ENCODE measurements around the gene ZNF675.
"Not testable (repeated sequence)": the region's sequence is repeated elsewhere in the genome, so short reads cannot be mapped to it uniquely, and the experiment has no call there.

The ZNF675 gene

DNA sequence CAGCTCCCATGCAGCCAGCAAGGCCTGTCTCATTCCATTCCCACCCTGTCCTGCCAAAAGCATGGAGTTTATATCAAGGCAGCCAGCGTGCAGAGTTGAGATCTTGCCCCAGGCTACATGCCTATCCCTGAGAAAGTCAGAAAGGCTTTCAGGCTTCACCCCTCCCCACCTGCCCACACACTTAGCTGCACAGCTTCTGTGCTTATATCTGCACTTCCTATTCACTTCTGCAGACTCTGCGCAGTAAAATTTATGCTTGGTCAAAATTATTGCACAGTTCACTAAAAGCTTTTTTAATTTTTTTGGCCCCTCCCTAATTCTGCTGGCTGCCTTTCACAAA, 12.5 kb upstream of the ZNF675 start:
- TF ChIP-seq, protein P1, sequence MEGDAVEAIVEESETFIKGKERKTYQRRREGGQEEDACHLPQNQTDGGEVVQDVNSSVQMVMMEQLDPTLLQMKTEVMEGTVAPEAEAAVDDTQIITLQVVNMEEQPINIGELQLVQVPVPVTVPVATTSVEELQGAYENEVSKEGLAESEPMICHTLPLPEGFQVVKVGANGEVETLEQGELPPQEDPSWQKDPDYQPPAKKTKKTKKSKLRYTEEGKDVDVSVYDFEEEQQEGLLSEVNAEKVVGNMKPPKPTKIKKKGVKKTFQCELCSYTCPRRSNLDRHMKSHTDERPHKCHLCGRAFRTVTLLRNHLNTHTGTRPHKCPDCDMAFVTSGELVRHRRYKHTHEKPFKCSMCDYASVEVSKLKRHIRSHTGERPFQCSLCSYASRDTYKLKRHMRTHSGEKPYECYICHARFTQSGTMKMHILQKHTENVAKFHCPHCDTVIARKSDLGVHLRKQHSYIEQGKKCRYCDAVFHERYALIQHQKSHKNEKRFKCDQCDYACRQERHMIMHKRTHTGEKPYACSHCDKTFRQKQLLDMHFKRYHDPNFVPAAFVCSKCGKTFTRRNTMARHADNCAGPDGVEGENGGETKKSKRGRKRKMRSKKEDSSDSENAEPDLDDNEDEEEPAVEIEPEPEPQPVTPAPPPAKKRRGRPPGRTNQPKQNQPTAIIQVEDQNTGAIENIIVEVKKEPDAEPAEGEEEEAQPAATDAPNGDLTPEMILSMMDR (IDR thresholded peaks at IDR 0.05; ENCODE audit: control extremely low read depth, extremely low read depth, low read depth, missing control alignments) = no peak
- ChIA-PET CTCF (interaction anchor here (1.9 kb wide), 1 partner anchor 10 kb away, joined by 4 read pairs; no protein-coding TSS in a partner anchor), POLR2A (no interaction called here)
- DNase-seq (ENCODE audit: extremely low spot score) = no peak

DNA sequence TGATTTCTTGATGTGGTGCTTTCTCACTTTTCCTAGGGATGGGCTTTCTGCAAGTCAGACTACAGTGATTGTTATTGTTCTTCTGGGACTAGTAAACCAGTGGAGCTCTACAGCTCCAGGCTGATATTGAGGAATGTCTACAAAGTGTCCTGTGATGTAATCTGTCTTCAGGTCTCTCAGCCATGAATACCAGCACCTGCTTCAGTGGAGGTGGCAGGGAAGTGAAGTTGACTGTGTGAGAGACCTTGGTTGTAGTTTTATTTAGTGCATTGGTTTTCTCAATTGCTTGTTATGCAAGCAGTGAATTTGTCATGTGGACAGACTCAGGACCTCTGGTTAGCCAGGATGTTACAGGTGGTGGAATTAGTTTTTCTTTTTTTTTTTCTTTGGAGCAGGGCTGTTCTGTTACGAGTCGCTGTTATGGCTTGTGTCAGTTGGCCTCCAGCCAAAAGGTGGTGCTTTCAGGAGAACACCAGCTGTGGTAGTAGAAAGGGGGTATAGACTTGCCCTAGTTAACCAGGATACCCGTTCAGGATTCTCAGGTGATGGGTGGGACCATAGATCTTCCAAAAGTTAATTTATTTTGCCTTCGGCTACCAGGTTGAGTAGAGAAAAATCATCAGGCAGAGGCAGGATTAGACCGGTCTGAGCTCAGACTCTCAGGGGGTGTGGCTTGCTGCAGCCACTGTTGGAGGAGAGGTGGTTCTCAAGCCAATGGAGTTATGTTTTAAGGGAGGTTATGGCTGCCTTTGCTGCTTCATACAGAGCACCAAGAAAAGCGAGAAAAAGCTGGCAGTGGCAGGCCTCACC, 11.9 kb upstream of the ZNF675 start:
- TF ChIP-seq, protein P1 (IDR thresholded peaks at IDR 0.05; ENCODE audit: control extremely low read depth, extremely low read depth, low read depth, missing control alignments) = no peak
- DNase-seq (ENCODE audit: extremely low spot score) = no peak
- CTCF ChIA-PET = interaction anchor here (1.9 kb wide), 1 partner anchor 9 kb away, joined by 4 read pairs; no protein-coding TSS in a partner anchor
- POLR2A ChIA-PET = no interaction called here

DNA sequence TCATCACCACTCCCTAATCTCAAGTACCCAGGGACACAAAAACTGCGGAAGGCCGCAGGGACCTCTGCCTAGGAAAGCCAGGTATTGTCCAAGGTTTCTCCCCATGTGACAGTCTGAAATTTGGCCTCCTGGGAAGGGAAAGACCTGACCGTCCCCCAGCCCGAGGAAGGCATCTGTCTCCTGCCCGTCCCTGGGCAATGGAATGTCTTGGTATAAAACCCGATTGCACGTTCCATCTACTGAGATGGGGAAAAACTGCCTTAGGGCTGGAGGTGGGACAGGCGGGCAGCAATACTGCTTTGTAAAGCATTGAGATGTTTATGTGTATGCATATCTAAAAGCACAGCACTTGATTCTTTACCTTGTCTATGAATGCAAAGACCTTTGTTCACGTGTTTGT, 5.9 kb upstream of the ZNF675 start:
- POLR2A ChIA-PET, CTCF ChIA-PET: not testable (repeated sequence)

DNA sequence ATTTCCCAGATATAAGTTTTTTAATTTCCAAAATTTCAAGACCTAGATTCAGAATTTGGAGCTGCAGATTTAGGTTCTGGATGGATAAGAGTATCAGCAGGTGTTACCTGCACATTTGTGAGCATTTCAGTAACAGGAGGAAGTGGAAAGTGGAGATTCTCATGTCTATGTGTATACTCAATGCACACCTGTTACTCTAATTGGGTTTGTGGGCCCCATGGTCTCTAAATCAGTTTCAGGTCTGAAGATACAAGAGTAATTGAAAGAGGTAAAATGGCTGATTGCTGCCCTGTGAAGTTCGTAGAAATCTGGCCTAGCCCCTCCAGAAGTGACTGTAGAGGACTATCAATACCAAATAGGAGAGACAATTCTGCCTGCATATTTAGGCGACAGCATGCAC, 13.9 kb downstream of the ZNF675 start:
- no peak for DNase-seq (ENCODE audit: extremely low spot score)
- POLR2A ChIA-PET = no interaction called here
- CTCF ChIA-PET = no interaction called here
- TF ChIP-seq, protein P1 (IDR thresholded peaks at IDR 0.05; ENCODE audit: control extremely low read depth, extremely low read depth, low read depth, missing control alignments) = no peak

More for the DNA sequence above, 5.9 kb upstream of the ZNF675 start:
- not testable (repeated sequence) for DNase-seq (ENCODE audit: extremely low spot score)

DNA sequence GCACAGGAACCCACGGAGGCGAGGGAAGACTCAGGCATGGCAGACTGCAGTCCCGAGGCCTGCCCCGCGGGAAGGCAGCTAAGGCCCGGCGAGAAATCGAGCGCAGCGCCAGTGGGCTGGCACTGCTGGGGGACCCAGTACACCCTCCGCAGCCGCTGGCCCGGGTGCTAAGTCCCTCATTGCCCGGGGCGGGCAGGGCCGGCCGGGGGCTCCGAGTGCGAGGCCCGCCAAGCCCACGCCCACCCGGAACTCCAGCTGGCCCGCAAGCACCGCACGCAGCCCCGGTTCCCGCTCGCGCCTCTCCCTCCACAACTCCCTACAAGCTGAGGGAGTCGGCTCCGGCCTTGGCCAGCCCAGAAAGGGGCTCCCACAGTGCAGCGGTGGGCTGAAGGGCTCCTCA, 18.4 kb downstream of the ZNF675 start:
- POLR2A ChIA-PET; DNase-seq (ENCODE audit: extremely low spot score): not testable (repeated sequence)
- CTCF ChIA-PET = interaction anchor here (1.2 kb wide), 1 partner anchor 13 kb away, joined by 3 read pairs; no protein-coding TSS in a partner anchor

DNA sequence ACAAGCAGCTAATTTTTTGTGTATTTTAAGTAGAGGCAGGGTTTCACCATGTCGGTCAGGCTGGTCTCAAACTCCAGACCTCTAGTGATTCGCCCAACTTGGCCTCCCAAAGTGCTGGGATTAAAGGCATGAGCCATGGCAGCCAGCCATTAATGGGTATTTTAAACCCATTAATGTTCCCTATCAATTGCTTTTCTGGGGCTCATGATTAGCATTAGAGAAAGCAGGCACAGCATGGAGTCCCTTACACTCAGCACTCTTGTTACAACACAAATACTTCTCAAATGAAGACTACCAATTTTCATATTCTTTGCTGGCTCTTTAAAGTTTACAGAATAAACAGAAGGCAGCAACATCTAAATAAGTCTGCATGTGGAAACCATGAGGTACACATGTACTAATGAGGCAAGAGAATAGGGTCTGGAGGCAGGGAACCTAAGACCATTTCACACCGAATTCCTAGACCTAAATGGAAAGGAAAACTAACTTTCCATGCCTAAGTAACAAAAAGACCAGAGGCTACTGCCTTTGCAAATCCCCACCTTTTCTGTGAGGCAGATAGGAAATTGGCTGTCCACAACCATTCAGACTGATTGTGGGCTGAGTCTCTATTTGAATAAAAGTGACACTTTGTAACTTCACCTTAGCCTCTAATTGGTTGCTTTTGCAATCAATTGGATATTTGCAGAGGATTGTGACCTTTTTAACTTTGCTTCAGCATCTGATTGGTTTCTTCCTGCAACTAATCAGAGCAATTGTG, 21.2 kb downstream of the ZNF675 start:
- TF ChIP-seq, protein P1 (IDR thresholded peaks at IDR 0.05; ENCODE audit: control extremely low read depth, extremely low read depth, low read depth, missing control alignments) = no peak
- POLR2A ChIA-PET = no interaction called here
- CTCF ChIA-PET = no interaction called here

DNA sequence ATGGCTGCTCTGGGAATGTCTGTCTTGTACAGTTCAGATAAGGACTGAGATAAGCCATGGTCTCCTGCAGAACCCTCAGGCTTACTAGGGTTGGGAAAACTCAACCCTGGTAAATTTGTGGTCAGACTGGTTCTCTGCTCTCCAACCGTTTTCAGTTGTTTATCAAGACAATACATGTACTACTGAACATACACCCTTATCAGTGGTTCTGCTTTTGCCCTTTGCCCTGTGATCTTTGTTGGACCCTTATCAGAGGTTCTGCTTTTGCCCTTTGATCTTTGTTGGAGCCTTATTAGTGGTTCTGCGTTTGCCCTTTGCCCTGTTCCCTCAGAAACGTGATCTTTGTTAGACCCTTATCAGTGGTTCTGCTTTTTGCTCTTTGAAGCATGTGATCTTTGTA, 37.2 kb downstream of the ZNF675 start:
- CTCF ChIA-PET; POLR2A ChIA-PET; DNase-seq (ENCODE audit: extremely low spot score): not testable (repeated sequence)

More for the DNA sequence above, 21.2 kb downstream of the ZNF675 start:
- DNase-seq (ENCODE audit: extremely low spot score) = no peak
